Colonic mucosa (tissue), 4 donors: ENCODE measurements around the gene PHC3. TPM values are rescaled to one million over a fixed set of nuclear protein-coding genes. Genes with fewer than 3 reads are reported as not detected.

Experiments used
- DNase-seq: peaks from one replicate; pipeline ENCODE4 v3.0.0-alpha.2; 2020
- H3K27ac ChIP-seq: fragments of 200-600 bp; one replicate; pipeline ENCODE4 v1.8.0; 2021
- H3K27me3 ChIP-seq: fragments of 200-600 bp; one replicate; pipeline ENCODE4 v1.8.0; 2021
- H3K36me3 ChIP-seq: fragments of 200-600 bp; one replicate; pipeline ENCODE4 v1.8.0; 2021
- H3K4me1 ChIP-seq: fragments of 200-600 bp; one replicate; pipeline ENCODE4 v1.8.0; 2021; ENCODE audit warnings: mild to moderate bottlenecking
- H3K4me3 ChIP-seq: fragments of 200-600 bp; one replicate; pipeline ENCODE4 v1.8.0; 2021
- H3K9ac ChIP-seq, 2 donors: one replicate each; pipeline ENCODE4 v1.7.0; 2013; ENCODE audit warnings: control low read depth in 2 of 2, low read depth in 2 of 2, low read length in 2 of 2
- H3K9me3 ChIP-seq: fragments of 200-600 bp; one replicate; pipeline ENCODE4 v1.8.0; 2021
- intact Hi-C: fragments of 100-400 bp; cut with DNase I; formaldehyde crosslinking; loops from one replicate; pipeline ENCODE4 v1.14.1; 2022
- total RNA-seq, 2 donors: library from RNA; stranded (reverse); fragmentation: NEBNext Ultra II Directional in 1 of 2; extraction: Animal tissue kit (Norgen Biotek cat#: 25700) in 1 of 2; gene quantifications; one replicate each; pipeline ENCODE4 v1.2.1, GENCODE V29; 2021
- TF ChIP-seq, protein P1 (sequence below): fragments of 200-600 bp; IDR thresholded peaks from one replicate; pipeline ENCODE4 v1.8.0; 2022; ENCODE audit warnings: antibody characterized with exemption, mild to moderate bottlenecking
- donor health status: healthy.
- donor health status: DM: no; HTN: no; CAD: no.
- donor health status: DM: no; HTN: no; CAD: no.

Gene PHC3
- total RNA-seq, 2 donors from 2014 or later = 36.4 to 49.4 TPM

DNA sequence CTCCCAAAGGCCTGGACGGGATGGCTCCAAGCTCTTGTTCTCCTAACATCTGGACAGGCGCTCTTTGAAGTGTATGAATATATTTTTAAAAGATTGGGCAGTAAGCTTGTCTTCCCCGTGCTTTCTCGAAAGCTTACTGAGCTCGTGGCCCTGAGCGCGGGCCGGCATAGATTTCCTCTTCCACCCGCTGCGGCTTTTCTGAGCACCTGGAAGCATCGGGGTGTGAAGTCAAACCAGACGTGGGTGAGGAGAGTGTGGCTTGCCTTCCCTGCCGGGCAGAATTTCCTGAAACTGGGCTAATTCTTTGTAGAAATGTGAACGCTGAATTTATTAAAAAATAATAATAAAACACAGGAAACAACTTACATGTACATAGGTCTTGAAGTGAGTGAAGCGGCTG lies 117.8 kb downstream of the PHC3 start:
- no peaks in the 10 kb centered on the region for H3K4me1 ChIP-seq
- intact Hi-C loops = no loop called here
- TF ChIP-seq, protein P1, sequence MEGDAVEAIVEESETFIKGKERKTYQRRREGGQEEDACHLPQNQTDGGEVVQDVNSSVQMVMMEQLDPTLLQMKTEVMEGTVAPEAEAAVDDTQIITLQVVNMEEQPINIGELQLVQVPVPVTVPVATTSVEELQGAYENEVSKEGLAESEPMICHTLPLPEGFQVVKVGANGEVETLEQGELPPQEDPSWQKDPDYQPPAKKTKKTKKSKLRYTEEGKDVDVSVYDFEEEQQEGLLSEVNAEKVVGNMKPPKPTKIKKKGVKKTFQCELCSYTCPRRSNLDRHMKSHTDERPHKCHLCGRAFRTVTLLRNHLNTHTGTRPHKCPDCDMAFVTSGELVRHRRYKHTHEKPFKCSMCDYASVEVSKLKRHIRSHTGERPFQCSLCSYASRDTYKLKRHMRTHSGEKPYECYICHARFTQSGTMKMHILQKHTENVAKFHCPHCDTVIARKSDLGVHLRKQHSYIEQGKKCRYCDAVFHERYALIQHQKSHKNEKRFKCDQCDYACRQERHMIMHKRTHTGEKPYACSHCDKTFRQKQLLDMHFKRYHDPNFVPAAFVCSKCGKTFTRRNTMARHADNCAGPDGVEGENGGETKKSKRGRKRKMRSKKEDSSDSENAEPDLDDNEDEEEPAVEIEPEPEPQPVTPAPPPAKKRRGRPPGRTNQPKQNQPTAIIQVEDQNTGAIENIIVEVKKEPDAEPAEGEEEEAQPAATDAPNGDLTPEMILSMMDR = no peak
- H3K9me3 ChIP-seq = no peaks in the 10 kb centered on the region
- no peaks in the 10 kb centered on the region for H3K36me3 ChIP-seq
- no peak overlapping the region for H3K4me3 ChIP-seq
- no peak overlapping the region for H3K9ac ChIP-seq
- no peak for DNase-seq
- no peak overlapping the region for H3K27ac ChIP-seq
- H3K27me3 ChIP-seq = no peaks in the 10 kb centered on the region

DNA sequence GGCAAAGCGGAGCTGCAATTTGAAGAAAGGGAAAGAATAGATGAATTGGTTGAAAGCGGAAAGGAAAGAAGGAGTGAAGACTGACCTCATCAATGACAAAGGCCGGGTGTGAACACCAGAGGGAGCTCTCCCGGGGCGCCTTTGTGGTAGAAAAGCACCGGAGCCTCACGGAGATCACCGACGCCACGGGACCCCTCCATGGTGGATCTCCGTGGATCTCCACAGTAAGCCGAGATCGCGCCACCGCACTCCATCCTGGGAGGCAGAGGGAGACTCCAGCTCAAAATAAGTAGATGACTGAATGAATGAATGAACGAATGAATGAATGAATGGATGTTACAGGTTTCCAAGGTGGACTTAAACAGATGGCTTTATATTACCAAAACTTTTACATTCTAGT lies 118.8 kb downstream of the PHC3 start:
- H3K9me3 ChIP-seq = no peaks in the 10 kb centered on the region
- no peaks in the 10 kb centered on the region for H3K27me3 ChIP-seq
- no peaks in the 10 kb centered on the region for H3K36me3 ChIP-seq
- H3K4me1 ChIP-seq = no peaks in the 10 kb centered on the region
- TF ChIP-seq, protein P1 = no peak
- intact Hi-C loops = no loop called here
- H3K27ac ChIP-seq = no peak overlapping the region
- H3K9ac ChIP-seq = no peak overlapping the region
- no peak overlapping the region for H3K4me3 ChIP-seq
- no peak for DNase-seq

DNA sequence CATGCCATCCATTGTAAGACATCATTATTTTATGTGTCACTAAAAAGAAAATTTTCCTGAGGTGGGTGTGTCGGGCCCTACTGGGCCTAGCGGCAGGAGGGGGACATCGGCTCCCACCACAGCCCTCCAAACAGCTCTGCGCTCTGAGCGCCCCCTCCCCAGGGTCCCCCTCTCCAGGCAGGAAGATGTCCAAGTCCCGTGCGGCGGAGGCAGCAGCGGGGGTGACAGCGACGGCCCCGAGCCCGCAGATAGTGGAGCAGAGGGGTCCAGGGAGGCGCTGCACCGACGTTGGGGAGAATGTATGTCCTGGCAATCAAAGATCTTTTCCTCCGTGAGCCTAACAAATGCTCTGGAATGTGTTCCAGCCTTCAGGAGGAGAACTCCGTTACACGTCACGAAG lies 119.5 kb downstream of the PHC3 start:
- Histone ChIP-seq H3K4me3 (no peak overlapping the region), H3K36me3 (no peaks in the 10 kb centered on the region), H3K4me1 (no peaks in the 10 kb centered on the region), H3K27ac (no peak overlapping the region), H3K9me3 (no peaks in the 10 kb centered on the region), H3K9ac (no peak overlapping the region), H3K27me3 (no peaks in the 10 kb centered on the region)
- TF ChIP-seq, protein P1 = no peak
- no peak for DNase-seq
- intact Hi-C loops = no loop called here

DNA sequence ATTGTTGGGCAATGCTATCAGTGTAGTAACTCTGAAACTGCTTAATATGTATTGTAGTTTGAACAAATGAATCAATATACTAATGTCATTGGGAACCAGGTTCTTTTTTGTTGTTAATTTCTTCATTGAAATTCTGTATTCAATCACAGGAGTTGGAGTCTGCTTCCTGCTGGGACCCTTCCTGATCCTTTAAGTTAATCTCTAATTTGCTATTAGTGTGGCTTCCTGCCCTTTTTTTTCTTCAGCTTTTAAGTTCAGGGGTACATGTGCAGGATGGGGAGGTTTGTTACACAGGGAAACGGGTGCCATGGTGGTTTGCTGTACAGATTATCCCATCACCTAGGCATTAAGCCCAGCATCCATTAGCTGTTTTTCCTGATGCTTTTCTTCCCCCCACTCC lies 122.1 kb downstream of the PHC3 start:
- Histone ChIP-seq H3K36me3 (no peaks in the 10 kb centered on the region), H3K4me3 (no peak overlapping the region), H3K9ac (no peak overlapping the region), H3K27me3 (no peaks in the 10 kb centered on the region), H3K27ac (no peak overlapping the region), H3K9me3 (no peaks in the 10 kb centered on the region), H3K4me1 (no peaks in the 10 kb centered on the region)
- intact Hi-C loops = no loop called here
- TF ChIP-seq, protein P1 = no peak
- DNase-seq = no peak

DNA sequence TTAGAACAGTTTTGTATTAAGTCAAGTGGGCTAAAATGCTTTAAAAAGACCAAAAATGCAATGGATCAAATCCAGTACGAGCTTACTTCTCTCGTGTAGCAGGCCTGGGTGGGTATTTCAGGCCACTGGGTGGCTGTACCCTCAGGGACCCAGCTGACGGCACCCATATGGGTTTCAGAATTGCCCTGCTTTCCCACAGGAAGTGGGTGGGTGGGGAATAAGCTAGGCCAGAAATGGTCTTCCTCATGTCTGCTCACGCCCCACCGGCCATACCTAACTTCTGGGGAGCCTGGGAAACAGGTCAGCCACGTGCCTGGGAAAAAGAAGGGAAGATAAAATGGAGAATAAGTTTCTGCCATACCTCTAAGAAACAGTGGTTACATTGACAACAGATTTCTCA lies 123.4 kb downstream of the PHC3 start:
- intact Hi-C loops = no loop called here
- no peaks in the 10 kb centered on the region for H3K36me3 ChIP-seq
- H3K27me3 ChIP-seq = no peaks in the 10 kb centered on the region
- H3K9ac ChIP-seq = no peak overlapping the region
- no peaks in the 10 kb centered on the region for H3K4me1 ChIP-seq
- H3K4me3 ChIP-seq = no peak overlapping the region
- peak; percentile 14 for DNase-seq
- TF ChIP-seq, protein P1 = no peak
- no peaks in the 10 kb centered on the region for H3K9me3 ChIP-seq
- H3K27ac ChIP-seq = no peak overlapping the region

DNA sequence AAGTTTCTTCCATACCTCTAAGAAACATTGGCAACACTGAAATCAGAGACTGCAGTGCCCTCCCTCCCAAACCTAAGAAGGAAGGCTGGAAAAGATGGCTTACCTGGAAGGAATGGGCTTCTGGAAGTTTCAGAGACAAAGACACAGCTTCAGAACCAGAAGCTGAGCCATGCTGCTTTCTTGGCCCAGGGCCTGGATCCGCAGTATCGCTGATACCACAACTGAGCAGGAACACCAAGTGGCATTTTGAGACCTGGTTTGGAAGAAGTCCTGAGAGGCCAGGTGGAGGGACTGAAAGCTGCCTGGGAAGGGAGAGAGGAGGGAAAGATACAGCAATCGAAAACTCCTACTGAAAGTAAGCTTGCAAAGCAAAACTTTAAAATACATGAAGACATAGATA lies 124.0 kb downstream of the PHC3 start:
- Histone ChIP-seq H3K36me3 (no peaks in the 10 kb centered on the region), H3K9me3 (no peaks in the 10 kb centered on the region), H3K9ac (no peak overlapping the region), H3K4me3 (no peak overlapping the region), H3K27ac (no peak overlapping the region), H3K4me1 (no peaks in the 10 kb centered on the region), H3K27me3 (no peaks in the 10 kb centered on the region)
- DNase-seq = peak; percentile 14
- intact Hi-C loops = no loop called here
- TF ChIP-seq, protein P1 = no peak
